AG10803 (cell line): ENCODE measurements around the gene ABCA4.

Experiments
- DNase-seq: peaks from one replicate; pipeline ENCODE4 v3.0.0; 2010; ENCODE audit warnings: low read depth
- H3K4me3 ChIP-seq: 2 replicates; pipeline ENCODE4 v1.5.1; 2011; ENCODE audit warnings: mild to moderate bottlenecking, low read length, control low read depth
- TF ChIP-seq, protein P1 (sequence below): conservative IDR thresholded peaks from 2 replicates; pipeline ENCODE4 v1.5.1; 2011; ENCODE audit warnings: mild to moderate bottlenecking, low read length, control low read depth, inconsistent platforms

The ABCA4 gene

DNA sequence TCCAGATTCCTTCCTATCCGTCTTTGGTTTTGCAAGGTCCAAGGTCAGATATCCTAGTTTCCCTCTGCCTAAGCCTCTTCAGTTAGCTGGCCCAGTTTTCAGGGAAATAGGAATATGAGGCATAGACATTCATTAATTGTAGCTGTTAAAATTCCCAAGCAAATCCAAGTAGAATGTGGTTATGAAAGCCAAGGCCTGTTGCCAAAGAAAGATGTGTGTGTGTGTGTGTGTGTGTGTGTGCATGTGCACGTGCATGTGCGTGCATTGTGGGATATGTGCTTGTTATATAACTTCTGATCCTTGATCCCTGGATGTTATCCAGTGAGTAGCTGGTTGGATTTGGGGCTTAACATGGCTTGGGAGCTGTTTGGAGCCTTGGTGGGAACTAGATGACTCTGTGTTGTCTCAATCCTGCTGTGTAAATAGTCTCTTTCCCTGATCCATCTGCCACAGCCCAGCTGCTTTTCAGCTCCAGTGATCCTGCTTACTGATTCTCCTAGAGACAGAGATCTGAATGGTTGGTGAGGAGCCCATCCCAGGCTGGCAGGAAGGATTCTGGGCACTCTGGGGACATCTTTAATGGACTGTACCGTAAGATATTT lies 141.1 kb downstream of the ABCA4 start:
- H3K4me3 ChIP-seq: no peak overlapping the region
- DNase-seq: peak; percentile 98

DNA sequence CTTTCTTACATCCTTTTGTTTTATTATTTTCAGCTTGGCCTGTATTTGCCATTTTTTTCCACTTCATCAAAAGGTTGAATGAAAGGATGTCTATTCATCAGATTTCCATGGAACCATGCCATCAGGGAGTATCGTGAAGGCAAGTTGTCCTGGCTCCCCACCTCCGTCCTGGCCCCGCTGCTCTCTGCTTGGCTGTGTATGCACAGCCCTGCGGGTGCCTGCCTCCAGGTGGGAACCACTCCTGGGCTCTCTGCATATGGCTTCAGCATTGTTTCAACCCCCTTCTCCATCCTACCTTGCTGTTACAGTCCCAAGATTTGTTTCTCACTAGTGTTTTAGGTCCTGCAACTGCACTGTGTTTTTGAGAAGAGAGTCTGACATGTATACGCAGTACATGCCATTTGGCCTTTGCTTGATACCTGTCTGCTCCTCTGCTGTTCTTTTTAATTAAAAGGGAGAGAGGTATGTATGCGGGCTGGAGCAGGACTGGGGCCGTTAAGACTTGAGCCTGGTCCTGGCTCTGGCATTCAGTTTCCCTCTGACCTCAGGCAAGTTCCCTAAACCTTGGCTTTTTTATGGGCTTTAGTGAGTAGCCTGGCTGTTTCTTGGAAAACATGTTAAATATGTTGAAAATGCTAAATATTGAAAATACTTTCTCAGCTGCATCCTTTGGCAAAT lies 141.8 kb downstream of the ABCA4 start:
- DNase-seq: no peak
- TF ChIP-seq, protein P1, sequence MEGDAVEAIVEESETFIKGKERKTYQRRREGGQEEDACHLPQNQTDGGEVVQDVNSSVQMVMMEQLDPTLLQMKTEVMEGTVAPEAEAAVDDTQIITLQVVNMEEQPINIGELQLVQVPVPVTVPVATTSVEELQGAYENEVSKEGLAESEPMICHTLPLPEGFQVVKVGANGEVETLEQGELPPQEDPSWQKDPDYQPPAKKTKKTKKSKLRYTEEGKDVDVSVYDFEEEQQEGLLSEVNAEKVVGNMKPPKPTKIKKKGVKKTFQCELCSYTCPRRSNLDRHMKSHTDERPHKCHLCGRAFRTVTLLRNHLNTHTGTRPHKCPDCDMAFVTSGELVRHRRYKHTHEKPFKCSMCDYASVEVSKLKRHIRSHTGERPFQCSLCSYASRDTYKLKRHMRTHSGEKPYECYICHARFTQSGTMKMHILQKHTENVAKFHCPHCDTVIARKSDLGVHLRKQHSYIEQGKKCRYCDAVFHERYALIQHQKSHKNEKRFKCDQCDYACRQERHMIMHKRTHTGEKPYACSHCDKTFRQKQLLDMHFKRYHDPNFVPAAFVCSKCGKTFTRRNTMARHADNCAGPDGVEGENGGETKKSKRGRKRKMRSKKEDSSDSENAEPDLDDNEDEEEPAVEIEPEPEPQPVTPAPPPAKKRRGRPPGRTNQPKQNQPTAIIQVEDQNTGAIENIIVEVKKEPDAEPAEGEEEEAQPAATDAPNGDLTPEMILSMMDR: no peak
- no peak overlapping the region for H3K4me3 ChIP-seq

More for the DNA sequence above, 141.1 kb downstream of the ABCA4 start:
- TF ChIP-seq, protein P1: no peak

DNA sequence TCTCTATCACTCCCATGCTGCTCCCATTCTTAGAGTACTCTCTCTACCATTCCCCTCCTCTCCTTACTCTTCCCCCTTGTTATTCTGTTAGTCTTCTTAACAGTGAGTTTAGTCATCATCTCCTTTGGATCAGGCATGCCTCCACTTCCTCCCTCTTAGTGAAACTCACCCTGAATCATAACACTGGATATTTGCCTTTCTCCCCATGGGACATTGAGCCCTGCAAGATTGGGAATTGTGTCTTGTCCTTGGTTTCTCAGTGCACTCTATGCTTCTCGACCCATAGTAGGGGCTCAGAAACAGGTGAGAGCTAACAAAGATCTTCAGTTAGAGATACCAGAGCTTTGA lies 143.4 kb downstream of the ABCA4 start:
- H3K4me3 ChIP-seq: no peak overlapping the region
- TF ChIP-seq, protein P1: no peak
- peak; percentile 66 for DNase-seq

DNA sequence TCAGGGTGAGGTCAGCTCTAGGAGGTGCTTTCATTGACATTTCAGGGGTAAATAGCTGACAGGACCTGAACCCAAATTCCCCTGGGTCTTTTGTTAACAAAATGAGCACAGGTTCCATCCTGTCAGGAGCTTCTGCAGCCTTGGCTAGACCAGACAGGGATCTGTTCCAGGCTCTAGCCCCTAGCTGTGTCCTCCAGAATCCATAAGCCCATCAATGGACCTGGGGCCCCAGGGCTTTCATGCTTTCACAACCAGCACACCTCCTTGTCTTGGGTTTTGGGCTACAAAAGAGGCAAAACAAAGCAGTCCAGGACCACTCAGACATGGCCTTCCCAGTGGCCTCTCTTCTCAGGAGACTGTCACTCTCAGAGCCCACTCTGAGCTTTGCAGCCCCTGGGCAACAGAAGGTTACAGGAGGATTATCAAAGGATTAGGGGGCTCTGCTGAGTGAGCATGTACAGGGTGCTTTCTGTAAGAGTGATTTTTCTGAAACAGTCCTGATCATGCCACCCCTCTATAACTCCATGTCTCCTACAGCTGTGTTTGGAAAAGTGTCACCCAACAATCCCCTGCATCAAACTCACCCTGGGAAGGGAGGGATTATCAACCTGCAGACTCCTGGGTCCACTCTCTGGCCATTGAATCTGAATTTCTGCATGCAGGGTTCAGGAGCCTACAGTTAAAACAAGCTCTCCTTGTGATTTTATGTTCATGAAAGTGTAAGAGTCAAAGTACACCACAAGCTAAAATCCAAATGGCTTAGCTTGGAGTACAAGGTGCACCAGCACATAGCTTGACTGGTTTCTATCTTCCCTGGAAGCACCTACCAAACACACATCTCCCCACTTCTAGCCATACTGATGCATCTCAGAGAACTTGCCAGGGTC lies 144.0 kb downstream of the ABCA4 start:
- no peak for DNase-seq
- H3K4me3 ChIP-seq: no peak overlapping the region
- TF ChIP-seq, protein P1: no peak

DNA sequence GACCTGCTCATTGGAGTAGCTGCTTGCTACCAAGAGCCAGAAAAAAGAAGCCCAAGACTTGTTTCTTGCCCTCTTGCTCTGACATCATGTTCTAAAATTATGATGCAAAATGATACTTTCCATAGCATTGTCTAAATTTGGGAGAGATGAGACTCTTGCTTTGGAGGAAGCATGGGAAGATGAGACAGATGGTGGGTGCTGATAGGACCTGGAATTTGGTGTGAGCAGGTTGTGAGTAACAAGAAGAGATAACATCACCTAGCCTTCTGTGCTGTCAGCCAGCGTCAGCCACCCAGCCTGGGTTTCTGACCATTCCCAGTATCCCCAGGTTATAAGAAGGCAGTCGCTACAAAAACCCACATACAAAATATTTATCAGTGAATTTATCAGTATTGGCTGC lies 144.7 kb downstream of the ABCA4 start:
- TF ChIP-seq, protein P1: no peak
- DNase-seq: no peak
- no peak overlapping the region for H3K4me3 ChIP-seq

DNA sequence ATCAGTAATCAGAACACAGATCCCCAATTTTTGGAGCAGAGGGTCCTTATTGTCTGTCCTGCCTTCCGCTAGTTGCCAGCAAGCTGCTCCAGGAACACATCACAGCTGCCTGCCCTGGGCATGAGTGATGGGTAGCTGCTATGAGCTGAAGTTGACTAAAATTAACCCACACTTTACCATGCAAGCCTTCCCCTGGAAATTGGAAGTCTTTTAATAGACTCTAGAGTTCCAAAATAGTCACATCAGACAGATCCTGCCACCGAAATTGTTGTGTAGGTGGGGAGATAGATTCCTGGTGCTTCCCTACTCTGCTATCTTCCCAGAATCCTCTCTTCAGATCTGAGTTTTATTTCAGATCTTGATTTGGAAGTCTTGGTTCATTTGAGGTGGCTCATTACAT lies 148.6 kb downstream of the ABCA4 start:
- DNase-seq: no peak
- TF ChIP-seq, protein P1: no peak
- no peak overlapping the region for H3K4me3 ChIP-seq
